GM21390 (cell line): ENCODE measurements around the gene TMCO2.
A peak's percentile ranks its signal among the peaks of the same experiment; 100 is the strongest.

ENCODE experiments used
- ATAC-seq: cut with Tn5 transposase; IDR thresholded peaks from one replicate; pipeline ENCODE4 v1.9.1; 2021; ENCODE audit not compliant: unreplicated experiment

The TMCO2 gene

DNA sequence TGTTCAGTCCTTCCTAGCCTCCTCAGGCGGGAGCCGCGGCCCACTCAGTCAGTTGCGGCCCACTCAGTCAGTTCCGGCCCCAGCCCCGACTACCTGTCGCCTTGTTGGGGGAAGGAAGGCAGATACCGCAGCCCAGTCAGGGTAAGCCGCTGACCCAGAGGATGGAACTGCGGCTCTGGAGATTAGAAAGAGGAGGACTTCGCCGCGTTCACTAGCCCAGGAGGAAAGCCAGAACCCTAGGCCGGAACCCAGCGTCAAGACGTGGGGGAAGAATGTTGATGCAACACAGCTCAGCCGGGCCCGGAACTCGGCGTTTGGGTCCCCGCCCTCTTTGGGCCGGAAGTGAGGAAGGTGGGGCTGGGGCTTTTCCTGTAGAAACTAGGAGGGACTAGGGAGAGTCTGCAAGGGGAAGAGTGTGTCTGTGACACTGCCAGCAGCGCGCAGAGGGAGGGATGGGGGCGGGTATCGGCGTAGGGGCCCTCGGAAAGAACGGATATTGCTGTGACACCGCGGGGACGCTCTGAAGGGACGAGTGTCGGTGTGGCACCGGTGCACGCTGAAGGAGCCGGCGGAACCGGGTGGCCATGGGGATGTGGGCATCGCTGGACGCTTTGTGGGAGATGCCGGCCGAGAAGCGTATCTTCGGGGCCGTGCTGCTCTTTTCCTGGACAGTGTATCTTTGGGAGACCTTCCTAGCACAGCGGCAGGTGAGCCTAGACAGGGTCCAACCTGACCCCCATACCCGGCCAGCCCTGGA, 10.1 kb downstream of the TMCO2 start, which contains the start of gene ZMPSTE24:
ZMPSTE24 (plus strand) TSS at position 549 of the 757 bp plus-strand sequence; CDS start at position 585, 36 bp downstream.
- ATAC-seq = peak; percentile 87

DNA sequence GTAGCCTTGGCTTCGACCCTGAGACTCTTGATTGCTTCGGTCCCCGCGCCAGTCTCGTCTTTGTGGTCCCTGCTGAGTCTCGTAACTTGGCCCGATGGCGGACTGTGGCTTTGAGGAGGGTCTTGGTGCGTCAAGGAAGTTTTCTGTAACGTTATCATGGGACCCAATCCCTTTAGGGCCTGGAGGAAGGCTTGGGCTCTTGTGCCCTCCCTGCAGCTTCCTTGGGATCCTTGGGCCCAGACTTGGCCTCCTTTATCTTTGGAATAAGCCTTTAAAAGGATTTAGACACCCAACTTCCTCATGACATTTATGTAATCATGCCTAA, 10.7 kb downstream of the TMCO2 start:
- ATAC-seq = no peak

DNA sequence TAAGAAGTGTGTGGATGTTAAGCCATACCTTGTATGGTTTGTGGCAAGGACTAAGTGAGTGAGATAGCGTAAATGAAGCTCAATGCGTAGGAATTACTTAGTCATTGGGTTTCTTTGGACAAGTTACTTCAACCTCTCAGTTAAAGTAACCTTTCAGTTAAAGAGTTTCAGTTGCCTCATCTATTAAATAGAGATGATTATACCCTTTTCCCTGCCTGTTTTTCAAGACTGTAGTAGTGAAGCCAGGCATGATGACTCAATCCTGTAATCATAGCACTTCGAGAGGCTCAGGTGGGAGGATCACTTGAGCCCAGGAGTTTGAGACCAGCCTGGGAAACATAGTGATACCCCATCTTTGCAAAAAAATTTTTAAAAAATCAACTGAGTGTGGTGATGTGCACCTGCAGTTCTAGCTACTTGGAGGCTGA, 16.6 kb downstream of the TMCO2 start:
- ATAC-seq = no peak

DNA sequence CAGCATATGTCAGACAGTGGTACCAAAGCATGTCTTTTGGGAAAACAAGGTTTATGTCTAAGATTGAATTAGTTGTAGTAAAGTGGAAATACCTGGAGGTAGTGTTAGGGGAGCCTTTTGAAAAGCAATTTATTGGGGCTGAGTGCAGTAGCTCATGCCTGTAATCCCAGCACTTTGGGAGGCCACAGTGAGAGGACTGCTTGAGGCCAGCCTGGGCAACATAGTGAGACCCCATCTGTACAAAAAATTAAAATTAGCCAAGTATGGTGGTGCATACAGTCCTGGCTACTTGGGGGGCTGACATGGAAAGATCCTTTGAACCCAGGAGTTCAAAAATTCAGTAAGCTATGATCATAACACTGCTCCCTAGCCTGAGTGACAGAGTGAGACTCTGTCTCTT, 17.6 kb downstream of the TMCO2 start:
- no peak for ATAC-seq

DNA sequence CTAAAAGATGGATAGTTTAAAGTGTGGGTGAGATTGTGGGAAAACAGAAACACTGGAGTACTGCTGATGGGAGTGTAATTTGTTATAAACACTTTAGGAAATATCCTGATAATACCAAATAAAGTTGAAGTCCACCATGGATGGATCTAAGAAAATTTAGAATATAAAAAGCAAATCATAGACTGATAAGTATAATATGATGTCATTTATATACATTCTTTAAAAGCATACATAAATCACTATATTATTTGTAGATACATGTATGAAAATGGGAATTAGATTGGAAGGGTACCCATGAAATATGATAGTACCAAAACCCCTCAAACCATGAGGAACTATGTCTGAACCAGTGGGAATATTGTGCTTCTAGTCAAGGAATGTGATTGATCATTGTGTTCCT, 18.2 kb downstream of the TMCO2 start:
- no peak for ATAC-seq

DNA sequence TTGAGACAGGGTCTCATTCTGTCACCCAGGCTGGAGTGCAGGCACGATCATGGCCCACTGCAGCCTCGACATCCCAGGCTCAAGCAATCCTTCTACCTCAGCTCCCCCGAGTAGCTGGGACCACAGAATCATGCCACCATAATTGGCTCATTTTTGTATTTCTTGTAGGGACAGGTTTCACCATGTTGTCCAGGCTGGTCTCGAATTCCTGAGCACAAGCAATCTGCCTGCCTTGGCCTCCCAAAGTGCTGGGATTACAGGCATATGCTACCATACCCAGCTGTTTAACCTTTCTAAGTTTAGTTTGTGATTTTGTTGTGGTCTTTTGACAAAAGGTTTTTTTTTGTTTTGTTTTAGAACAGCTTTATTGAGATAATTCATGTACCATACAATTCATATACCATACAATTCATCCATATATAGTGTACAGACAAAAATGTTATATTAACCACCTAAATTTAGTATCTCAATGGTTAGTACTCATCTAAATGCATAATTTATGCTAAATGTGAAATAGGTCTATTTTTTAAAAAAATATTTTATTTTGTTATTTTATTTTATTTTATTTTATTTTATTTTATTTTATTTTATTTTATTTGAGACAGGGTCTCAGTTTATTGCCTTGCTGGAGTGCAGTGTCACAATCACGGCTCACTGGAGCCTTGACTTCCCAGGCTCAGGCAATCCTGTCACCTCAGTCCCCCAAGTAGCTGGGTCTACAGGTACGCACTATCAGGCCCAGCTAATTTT, 19.2 kb downstream of the TMCO2 start:
- ATAC-seq = no peak

DNA sequence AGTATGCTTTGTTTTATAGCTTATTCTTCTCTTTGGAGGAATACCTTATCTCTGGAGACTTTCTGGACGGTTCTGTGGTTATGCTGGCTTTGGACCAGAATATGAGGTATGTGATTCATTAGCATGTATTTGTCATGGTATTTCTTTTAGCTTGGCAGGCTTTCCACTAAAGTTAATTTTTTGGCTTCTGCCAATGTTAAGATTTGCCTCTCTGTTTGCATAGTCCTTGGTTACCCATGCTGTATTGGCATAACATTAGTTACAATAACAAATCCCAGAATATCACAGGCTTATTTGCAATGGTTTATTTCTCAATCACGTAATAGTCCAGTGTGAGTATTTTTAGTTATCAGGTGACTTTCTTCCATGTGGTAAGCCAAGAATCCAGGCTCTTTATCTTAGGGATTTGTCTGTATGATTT, 20.0 kb downstream of the TMCO2 start:
- no peak for ATAC-seq

DNA sequence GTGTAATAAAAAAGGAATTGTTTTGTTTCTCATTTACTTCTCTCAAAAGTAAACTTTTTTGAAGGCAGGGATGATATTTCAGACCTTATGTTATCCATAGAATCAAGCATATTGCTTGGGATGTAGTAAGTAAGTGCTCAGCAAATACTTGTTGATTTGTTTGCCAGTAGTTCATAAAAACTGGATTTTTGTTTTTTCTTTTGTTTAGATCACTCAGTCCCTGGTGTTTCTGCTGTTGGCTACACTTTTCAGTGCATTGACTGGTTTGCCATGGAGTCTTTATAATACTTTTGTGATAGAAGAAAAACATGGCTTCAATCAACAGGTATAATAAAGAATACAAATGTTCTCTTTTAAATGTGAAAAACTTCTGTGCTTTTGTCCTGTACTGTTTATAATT, 20.5 kb downstream of the TMCO2 start:
- ATAC-seq = no peak

DNA sequence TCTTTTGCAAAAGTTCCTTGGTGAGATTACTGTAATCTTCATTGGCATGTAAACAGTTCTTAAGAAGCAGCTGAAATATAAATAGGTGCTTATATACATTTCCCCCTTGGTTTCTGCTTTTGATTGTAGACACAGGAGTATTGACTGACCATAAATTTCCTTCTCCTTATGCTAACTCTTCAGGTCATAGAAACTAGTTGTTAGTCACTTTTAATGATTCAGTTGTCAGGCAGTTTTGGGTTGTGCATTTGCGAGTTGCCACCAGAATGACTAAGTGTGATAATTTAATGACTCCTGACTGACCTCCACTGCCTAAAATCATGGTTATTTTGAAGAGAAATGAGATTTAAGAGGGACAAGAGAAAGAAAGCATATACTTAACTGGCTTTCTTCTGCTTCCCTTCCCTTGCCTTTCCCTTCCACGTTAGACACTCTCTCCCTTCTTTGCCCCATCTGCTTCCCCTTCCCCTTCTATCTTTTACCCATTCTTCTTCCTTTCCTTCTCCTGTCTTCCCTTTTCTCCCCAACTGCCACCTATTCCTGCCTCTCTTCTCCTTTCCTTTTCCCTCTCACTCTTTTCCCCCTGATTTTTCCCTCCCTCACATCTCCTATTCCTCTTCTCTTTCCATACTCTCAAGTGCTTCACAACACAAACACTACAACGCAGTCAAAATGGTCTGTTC, 22.6 kb downstream of the TMCO2 start:
- ATAC-seq = no peak

DNA sequence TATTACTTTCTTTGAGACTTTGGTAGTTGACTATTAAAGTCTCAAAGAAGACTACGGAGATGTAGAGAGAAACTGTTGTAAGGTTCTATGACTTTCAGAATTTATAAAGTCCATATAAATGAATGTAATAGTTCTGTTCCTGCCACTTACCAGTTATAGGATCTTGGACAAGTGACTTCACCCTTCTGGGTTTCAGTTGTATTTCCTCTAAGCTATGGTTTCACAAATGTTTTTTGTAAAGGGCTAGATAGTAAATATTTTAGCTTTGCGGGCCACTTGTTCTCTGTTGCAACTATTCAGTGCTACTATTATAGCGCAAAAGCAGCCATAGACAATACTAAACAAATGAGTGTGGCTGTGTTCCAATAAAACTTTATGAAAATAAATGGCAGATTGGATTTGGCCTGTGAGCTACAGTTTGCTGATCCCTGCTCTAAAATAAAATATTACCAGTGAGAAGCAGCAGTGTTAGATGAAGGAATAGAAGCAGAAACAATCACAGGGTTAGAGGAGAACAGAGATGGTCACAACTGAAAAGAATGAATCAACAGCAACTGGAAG, 25.0 kb downstream of the TMCO2 start:
- ATAC-seq = no peak

DNA sequence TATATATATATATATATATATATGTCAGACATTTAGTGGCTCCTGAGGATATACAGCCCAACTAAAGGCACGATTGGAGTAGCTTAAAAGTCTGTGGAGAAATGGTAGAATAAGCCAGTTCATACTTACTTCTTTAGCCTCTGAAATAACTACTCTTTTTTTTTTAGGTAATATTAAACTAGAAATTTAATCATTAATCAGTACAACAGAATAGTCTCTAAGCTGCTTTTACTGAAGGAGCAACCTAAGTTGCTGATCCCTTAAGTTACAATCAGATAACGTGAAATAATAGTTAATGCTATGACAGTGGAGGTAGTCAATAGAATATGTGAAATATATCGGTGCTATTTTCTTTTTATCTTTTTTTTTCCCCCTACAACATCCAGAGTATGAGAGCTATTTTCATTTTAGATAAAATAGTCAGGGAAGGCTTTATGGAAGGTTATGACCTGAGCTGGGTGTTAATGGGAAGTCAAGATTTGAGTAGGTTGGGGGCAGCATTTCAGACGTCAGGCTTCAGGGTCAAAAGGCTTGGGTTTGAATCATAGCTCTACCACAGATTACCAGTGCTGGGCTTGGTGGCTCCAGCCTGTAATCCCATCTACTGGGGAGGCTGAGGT, 25.9 kb downstream of the TMCO2 start:
- no peak for ATAC-seq

DNA sequence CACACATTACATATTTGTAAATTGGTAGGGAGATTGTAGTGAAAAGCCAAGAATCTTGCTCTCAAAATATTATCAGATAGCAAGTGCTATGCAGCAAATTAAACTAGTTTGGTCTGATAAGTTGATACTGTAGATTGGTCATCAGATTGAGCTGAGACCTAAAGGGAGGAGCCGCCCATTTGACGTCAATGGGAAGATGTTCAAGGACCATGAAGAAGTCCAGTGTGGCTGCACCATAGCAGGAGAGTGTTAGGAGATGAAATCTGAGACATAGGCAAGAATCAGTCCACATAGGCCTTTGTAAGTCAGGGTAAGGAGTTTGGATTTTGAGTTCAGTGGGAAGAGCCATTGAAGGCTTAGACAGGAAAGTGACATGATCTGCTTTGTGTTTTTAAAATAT, 26.6 kb downstream of the TMCO2 start:
- ATAC-seq = no peak

DNA sequence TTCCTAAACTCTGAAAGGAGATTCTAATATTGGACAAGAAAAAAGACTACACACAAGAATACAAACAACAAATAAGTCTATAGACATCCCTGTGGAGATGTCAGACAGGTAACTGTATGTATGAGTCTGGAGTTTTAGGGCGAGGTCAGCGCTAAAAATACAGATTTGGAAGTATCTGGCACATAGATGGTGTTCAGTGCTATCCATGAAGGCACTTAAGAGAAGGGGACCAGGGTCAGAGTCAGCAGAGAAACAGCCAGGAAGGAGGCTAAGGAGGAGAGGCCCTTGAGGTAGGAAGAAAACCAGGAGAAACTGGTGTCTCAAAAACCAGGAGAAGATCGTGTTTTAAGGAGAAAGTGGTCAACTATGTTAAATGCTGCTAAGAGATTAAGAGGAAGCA, 28.4 kb downstream of the TMCO2 start:
- no peak for ATAC-seq

DNA sequence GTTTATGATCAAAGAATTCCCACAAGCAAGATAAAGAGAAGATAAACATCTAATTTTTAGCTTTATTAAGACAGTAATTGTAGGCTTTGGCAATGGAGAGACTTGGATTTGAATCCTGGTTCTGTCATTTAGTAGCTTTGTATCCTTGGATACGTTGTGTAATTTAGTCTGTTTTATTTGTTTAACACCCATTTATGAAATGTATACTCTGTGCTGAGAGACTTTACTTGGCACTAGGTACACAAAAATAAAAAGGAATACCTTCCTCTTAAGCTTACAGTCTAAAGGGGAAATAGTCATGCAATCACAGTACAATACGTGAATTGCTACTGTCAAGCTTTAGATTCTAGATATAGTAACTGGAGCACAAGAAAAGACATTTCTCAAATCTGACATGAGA, 34.1 kb downstream of the TMCO2 start:
- ATAC-seq = no peak

DNA sequence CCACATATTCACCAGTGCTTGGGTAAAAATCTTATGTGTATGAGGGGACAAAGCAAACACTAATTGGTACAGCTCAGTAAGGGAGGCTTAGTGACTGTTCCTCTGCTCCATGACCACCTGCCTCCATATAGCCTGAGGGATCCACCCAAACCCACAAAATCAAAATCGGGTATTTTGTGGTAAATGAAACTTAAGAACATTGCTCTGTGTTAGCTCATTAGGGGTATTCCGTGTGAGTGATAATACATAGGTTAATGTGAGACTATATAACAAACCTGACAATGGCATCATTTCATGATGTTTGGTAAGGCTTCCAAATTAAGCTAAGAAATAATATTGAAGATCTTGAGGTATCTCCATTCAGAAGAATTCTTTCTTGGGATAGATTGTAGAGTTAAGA, 43.6 kb downstream of the TMCO2 start:
- no peak for ATAC-seq

DNA sequence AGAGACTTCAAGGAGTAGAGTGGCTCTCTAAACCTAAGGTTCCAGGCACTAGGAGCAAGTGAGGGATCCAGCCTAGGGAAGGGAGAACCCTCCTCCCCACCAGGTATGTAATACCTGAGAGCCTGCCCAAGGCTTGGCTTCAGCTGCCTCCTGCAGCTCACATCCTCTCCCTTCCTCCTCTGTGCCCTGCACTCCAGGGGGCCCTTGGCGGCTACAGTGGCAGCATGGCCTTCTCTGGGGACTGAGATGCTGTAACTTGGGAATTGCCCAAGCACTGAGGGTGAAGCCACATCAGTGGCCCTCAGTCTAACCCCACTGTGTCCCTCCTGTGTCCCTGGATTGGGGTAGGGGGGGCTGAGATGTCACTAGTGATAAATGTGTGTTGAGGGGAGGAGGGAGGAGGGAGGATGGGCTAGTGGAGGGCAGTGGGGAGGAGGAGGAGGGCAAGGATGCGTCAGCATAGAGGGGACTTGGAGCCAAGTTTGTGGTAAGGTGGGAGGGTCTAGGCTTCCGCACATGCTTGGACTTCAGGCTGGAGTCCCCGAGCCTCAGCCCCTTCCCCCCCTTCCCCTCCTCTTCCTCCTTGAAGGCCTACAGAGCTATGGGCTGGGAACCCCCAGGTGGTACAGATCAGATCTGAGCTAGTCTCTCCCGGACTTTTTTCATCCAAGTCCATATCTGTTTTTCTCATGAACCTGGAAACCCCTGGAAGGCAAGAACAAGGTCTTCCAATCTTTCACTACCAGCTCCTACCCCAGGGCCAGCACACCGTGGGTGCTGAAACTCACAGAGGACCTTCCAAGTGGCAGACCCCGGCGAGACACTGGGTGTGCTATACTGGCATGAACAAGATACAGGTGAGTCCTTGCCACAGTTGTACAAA, 51.9 kb downstream of the TMCO2 start:
- ATAC-seq = no peak

DNA sequence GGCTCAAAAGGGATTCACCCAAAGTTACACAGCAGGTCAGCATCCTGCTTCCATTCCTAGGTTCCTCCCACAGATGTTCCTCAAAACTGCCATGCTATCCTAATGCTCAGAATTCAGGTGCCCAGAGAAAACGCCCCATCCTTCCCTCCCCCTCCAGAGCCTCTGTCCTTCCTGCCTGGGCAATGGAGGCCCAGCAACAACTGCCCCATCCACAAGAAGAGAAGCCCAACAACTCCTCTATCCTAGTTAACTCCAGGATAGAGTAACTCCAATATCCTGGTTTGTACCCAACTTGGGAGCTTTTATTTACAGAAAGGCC, 52.5 kb downstream of the TMCO2 start:
- ATAC-seq = no peak

DNA sequence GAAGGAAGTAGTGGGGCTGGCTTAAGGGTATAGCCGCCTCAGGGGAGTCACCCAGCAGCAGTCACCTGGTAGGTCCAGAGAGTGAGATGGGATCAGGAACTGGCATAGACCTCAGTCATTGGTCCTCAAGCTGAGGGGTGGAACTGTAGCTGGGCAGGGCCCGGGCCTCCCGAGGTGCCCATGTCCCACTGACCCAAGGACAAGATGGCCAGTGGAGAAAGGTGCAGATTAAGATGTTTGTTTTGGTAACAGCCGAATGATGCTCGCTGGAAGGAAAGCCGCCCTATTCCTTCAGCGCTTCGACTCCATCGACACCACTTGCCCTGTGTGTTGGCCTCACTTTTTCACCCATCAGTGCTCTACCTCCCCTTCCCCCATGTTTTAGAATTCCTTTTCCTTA, 52.9 kb downstream of the TMCO2 start:
- no peak for ATAC-seq

DNA sequence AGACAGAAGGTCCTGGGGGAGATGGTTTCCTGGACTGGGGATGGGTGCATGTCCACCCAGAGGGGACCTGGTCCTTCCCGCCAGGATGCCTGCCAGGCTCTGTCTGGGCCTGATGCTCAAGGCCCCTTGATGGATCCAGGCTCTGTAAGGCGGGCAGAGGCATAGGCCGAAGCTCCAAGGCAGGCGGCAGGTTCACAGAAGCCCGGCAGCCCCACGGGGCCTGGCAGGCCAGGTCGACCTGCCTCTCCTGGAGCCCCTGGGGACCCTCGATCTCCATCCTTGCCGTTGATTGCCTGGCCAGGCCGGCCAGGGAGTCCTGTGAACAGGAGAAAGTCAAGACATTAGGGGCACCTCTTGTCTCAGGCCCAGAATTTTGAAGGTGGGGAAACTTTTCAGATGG, 53.3 kb downstream of the TMCO2 start:
- ATAC-seq = no peak
